GM23338 (cell line): Measurements from ENCODE around the gene KCNH5. TPM values are rescaled to one million over a fixed set of nuclear protein-coding genes. Genes with fewer than 3 reads are reported as not detected.

ENCODE experiments used
- ATAC-seq: fragments of 200-7000 bp; cut with Tn5 transposase; 3 replicates; pipeline ENCODE4 v1.9.1; 2020
- DNase-seq: peaks from one replicate; pipeline ENCODE4 v3.0.0-alpha.2; 2015; ENCODE audit warnings: low spot score
- H2AFZ ChIP-seq: fragments of 200-600 bp; sonication (generic); 2 replicates; pipeline ENCODE4 v1.8.0; 2016; ENCODE audit warnings: antibody characterized with exemption, mild to moderate bottlenecking, moderate library complexity
- H3F3A ChIP-seq: fragments of 200-600 bp; sonication (generic); replicated peaks from 2 replicates; pipeline ENCODE4 v1.8.0; 2017; ENCODE audit warnings: antibody characterized with exemption, mixed run types, low read depth
- H3K27ac ChIP-seq: fragments of 200-600 bp; sonication (generic); 2 replicates; pipeline ENCODE4 v1.6.1; 2016; ENCODE audit warnings: low read depth
- H3K27me3 ChIP-seq: fragments of 200-600 bp; sonication (generic); 2 replicates; pipeline ENCODE4 v1.8.0; 2016; ENCODE audit warnings: mild to moderate bottlenecking, mixed run types, moderate library complexity; ENCODE audit not compliant: insufficient read depth
- H3K36me3 ChIP-seq: fragments of 200-600 bp; sonication (generic); 2 replicates; pipeline ENCODE4 v1.8.0; 2016; ENCODE audit warnings: mild to moderate bottlenecking; ENCODE audit not compliant: insufficient read depth
- H3K4me1 ChIP-seq: fragments of 200-600 bp; sonication (generic); 2 replicates; pipeline ENCODE4 v1.8.0; 2016; ENCODE audit warnings: mild to moderate bottlenecking, moderate library complexity; ENCODE audit not compliant: insufficient read depth
- H3K4me2 ChIP-seq: fragments of 200-600 bp; sonication (generic); 2 replicates; pipeline ENCODE4 v1.7.1; 2017; ENCODE audit warnings: mixed run types
- H3K4me3 ChIP-seq: fragments of 200-600 bp; sonication (generic); 2 replicates; pipeline ENCODE4 v1.6.1; 2016; ENCODE audit warnings: mixed run types
- H3K79me2 ChIP-seq: fragments of 200-600 bp; sonication (generic); replicated peaks from 2 replicates; pipeline ENCODE4 v1.8.0; 2017; ENCODE audit warnings: mild to moderate bottlenecking; ENCODE audit not compliant: insufficient read depth
- H3K9me2 ChIP-seq: fragments of 200-600 bp; sonication (generic); 2 replicates; pipeline ENCODE4 v1.8.0; 2017; ENCODE audit not compliant: insufficient read depth
- H4K20me1 ChIP-seq: fragments of 200-600 bp; sonication (generic); replicated peaks from 2 replicates; pipeline ENCODE4 v1.8.0; 2017; ENCODE audit warnings: mild to moderate bottlenecking; ENCODE audit not compliant: insufficient read depth
- H3K27ac Mint-ChIP-seq: 2 replicates; pipeline ENCODE4 v1.8.0; 2020; ENCODE audit warnings: inconsistent platforms, mild to moderate bottlenecking, moderate library complexity, mixed read lengths
- H3K27me3 Mint-ChIP-seq: 3 replicates; pipeline ENCODE4 v1.8.0; 2022; ENCODE audit warnings: low read depth, mild to moderate bottlenecking, moderate library complexity, mixed read lengths, inconsistent platforms; ENCODE audit not compliant: insufficient read depth, poor library complexity
- H3K36me3 Mint-ChIP-seq: 3 replicates; pipeline ENCODE4 v1.8.0; 2021; ENCODE audit warnings: low read depth, mild to moderate bottlenecking, inconsistent platforms, moderate library complexity, mixed read lengths
- H3K4me1 Mint-ChIP-seq: 3 replicates; pipeline ENCODE4 v1.8.0; 2020; ENCODE audit warnings: mild to moderate bottlenecking, inconsistent platforms, mixed read lengths
- H3K4me3 Mint-ChIP-seq: 3 replicates; pipeline ENCODE4 v1.8.0; 2021; ENCODE audit warnings: moderate library complexity, mild to moderate bottlenecking, inconsistent platforms, mixed read lengths
- H3K9me3 Mint-ChIP-seq: 3 replicates; pipeline ENCODE4 v1.8.0; 2020; ENCODE audit warnings: moderate library complexity, mild to moderate bottlenecking, inconsistent platforms, mixed read lengths
- ETS1 ChIP-seq: IDR thresholded peaks from 2 replicates; pipeline ENCODE4 v1.6.1; 2016; ENCODE audit warnings: antibody characterized with exemption
- EZH2phosphoT487 ChIP-seq: fragments of 200-600 bp; sonication (generic); IDR thresholded peaks from one replicate; pipeline ENCODE4 v1.8.1; 2018; ENCODE audit warnings: antibody characterized with exemption; ENCODE audit not compliant: unreplicated experiment
- JUNB ChIP-seq: IDR thresholded peaks from one replicate; pipeline ENCODE4 v1.6.1; 2016; ENCODE audit warnings: antibody characterized with exemption; ENCODE audit not compliant: unreplicated experiment
- NANOG ChIP-seq: IDR thresholded peaks from 2 replicates; pipeline ENCODE4 v1.6.1; 2016; ENCODE audit warnings: antibody characterized with exemption, borderline replicate concordance
- POLR2AphosphoS5 ChIP-seq: IDR thresholded peaks from 2 replicates; pipeline ENCODE4 v1.6.1; 2016; ENCODE audit warnings: antibody characterized with exemption, low read depth
- REST ChIP-seq: IDR thresholded peaks from one replicate; pipeline ENCODE4 v1.6.1; 2018; ENCODE audit warnings: antibody characterized with exemption; ENCODE audit not compliant: unreplicated experiment
- STAT1 ChIP-seq: IDR thresholded peaks from one replicate; pipeline ENCODE4 v1.6.1; 2016; ENCODE audit warnings: antibody characterized with exemption; ENCODE audit not compliant: unreplicated experiment
- ZNF331 ChIP-seq: fragments of 250-450 bp; sonication (Bioruptor Pico); IDR thresholded peaks from 2 replicates; pipeline ENCODE4 v1.5.0; 2020; ENCODE audit warnings: low read depth, mild to moderate bottlenecking, moderate library complexity
- polyA plus RNA-seq: library from polyadenylated mRNA; unstranded; fragments of >200 nt; fragmentation: Nextera tagmentation; extraction: Ambion mirVana; gene quantifications from 2 replicates; pipeline ENCODE4 v1.2.1, GENCODE V29; 2016
- total RNA-seq: library from RNA; depleted of rRNA; stranded (reverse); fragments of >200 nt; shearing (Covaris generic); gene quantifications from 2 replicates; pipeline ENCODE4 v1.2.3, GENCODE V29; 2014
- TF ChIP-seq, protein P1 (sequence below), 2 experiments: fragments of 200-600 bp in 1 of 2; sonication (generic) in 1 of 2; conservative IDR thresholded peaks; 2 replicates each; pipeline versions ENCODE4 v1.5.1 to v1.6.1; 2016 to 2017; ENCODE audit warnings: antibody characterized with exemption in 2 of 2, low read depth in 2 of 2, mild to moderate bottlenecking in 2 of 2, moderate library complexity in 1 of 2
- TF ChIP-seq, protein P2 (sequence below): fragments of 250-450 bp; sonication (Bioruptor Pico); IDR thresholded peaks from 2 replicates; pipeline ENCODE4 v1.5.0; 2020; ENCODE audit warnings: mild to moderate bottlenecking, moderate library complexity

The KCNH5 gene
- total and polyA plus RNA-seq, 2 experiments from 2014 or later, result 0.71 to 0.83 TPM

GRCh38 chr14:62957562-62957961 lies 87.7 kb downstream of the KCNH5 start:
- Mint-ChIP-seq H3K9me3 (peaks cover 9% of the 10 kb centered on the region), H3K36me3 (peaks cover 12% of the 10 kb centered on the region), H3K27ac (no peak overlapping the region), H3K4me3 (no peak overlapping the region), H3K4me1 (no peaks in the 10 kb centered on the region; the same call in 2 of the 3 replicates), H3K27me3 (peaks cover 4% of the 10 kb centered on the region)
- Histone ChIP-seq H3K4me1 (no peaks in the 10 kb centered on the region), H3K79me2 (no peaks in the 10 kb centered on the region), H3K27me3 (no peaks in the 10 kb centered on the region), H3K4me3 (no peak overlapping the region), H2AFZ (no peak overlapping the region), H3K4me2 (no peak overlapping the region), H4K20me1 (no peaks in the 10 kb centered on the region), H3F3A (0 out of 2 replicates have a peak, but pooled peaks cover 8% of the 10 kb centered on the region), H3K36me3 (0 out of 2 replicates have a peak, but pooled peaks cover 3% of the 10 kb centered on the region), H3K27ac (no peak overlapping the region), H3K9me2 (peaks cover 13% of the 10 kb centered on the region; the same call in 1 of the 2 replicates)
- TF ChIP-seq JUNB (no peak), ZNF331 (CRISPR knock-in tag) (no peak), EZH2phosphoT487 (no peak), ETS1 (no peak), STAT1 (no peak), POLR2AphosphoS5 (no peak), NANOG (no peak), REST (no peak)
- TF ChIP-seq, protein P1, sequence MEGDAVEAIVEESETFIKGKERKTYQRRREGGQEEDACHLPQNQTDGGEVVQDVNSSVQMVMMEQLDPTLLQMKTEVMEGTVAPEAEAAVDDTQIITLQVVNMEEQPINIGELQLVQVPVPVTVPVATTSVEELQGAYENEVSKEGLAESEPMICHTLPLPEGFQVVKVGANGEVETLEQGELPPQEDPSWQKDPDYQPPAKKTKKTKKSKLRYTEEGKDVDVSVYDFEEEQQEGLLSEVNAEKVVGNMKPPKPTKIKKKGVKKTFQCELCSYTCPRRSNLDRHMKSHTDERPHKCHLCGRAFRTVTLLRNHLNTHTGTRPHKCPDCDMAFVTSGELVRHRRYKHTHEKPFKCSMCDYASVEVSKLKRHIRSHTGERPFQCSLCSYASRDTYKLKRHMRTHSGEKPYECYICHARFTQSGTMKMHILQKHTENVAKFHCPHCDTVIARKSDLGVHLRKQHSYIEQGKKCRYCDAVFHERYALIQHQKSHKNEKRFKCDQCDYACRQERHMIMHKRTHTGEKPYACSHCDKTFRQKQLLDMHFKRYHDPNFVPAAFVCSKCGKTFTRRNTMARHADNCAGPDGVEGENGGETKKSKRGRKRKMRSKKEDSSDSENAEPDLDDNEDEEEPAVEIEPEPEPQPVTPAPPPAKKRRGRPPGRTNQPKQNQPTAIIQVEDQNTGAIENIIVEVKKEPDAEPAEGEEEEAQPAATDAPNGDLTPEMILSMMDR (conservative IDR thresholded peaks at IDR 0.05; ENCODE audit: low read depth in 2 of 2), result no peak
- TF ChIP-seq, protein P2, sequence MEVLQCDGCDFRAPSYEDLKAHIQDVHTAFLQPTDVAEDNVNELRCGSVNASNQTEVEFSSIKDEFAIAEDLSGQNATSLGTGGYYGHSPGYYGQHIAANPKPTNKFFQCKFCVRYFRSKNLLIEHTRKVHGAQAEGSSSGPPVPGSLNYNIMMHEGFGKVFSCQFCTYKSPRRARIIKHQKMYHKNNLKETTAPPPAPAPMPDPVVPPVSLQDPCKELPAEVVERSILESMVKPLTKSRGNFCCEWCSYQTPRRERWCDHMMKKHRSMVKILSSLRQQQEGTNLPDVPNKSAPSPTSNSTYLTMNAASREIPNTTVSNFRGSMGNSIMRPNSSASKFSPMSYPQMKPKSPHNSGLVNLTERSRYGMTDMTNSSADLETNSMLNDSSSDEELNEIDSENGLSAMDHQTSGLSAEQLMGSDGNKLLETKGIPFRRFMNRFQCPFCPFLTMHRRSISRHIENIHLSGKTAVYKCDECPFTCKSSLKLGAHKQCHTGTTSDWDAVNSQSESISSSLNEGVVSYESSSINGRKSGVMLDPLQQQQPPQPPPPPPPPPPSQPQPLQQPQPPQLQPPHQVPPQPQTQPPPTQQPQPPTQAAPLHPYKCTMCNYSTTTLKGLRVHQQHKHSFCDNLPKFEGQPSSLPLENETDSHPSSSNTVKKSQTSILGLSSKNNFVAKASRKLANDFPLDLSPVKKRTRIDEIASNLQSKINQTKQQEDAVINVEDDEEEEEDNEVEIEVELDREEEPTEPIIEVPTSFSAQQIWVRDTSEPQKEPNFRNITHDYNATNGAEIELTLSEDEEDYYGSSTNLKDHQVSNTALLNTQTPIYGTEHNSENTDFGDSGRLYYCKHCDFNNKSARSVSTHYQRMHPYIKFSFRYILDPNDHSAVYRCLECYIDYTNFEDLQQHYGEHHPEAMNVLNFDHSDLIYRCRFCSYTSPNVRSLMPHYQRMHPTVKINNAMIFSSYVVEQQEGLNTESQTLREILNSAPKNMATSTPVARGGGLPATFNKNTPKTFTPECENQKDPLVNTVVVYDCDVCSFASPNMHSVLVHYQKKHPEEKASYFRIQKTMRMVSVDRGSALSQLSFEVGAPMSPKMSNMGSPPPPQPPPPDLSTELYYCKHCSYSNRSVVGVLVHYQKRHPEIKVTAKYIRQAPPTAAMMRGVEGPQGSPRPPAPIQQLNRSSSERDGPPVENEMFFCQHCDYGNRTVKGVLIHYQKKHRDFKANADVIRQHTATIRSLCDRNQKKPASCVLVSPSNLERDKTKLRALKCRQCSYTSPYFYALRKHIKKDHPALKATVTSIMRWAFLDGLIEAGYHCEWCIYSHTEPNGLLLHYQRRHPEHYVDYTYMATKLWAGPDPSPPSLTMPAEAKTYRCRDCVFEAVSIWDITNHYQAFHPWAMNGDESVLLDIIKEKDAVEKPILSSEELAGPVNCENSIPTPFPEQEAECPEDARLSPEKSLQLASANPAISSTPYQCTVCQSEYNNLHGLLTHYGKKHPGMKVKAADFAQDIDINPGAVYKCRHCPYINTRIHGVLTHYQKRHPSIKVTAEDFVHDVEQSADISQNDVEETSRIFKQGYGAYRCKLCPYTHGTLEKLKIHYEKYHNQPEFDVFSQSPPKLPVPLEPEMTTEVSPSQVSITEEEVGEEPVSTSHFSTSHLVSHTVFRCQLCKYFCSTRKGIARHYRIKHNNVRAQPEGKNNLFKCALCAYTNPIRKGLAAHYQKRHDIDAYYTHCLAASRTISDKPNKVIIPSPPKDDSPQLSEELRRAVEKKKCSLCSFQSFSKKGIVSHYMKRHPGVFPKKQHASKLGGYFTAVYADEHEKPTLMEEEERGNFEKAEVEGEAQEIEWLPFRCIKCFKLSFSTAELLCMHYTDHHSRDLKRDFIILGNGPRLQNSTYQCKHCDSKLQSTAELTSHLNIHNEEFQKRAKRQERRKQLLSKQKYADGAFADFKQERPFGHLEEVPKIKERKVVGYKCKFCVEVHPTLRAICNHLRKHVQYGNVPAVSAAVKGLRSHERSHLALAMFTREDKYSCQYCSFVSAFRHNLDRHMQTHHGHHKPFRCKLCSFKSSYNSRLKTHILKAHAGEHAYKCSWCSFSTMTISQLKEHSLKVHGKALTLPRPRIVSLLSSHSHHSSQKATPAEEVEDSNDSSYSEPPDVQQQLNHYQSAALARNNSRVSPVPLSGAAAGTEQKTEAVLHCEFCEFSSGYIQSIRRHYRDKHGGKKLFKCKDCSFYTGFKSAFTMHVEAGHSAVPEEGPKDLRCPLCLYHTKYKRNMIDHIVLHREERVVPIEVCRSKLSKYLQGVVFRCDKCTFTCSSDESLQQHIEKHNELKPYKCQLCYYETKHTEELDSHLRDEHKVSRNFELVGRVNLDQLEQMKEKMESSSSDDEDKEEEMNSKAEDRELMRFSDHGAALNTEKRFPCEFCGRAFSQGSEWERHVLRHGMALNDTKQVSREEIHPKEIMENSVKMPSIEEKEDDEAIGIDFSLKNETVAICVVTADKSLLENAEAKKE (CRISPR knock-in tag), result no peak
- DNase-seq (no peak), ATAC-seq (no peak)
